ENCODE results near the gene REXO1. TPM values are rescaled to one million over a fixed set of nuclear protein-coding genes. Genes with fewer than 3 reads are reported as not detected.
A peak's percentile ranks its signal among the peaks of the same experiment; 100 is the strongest.

REXO1 gene
- polyA plus RNA-seq, 2 of the 4 experiments (the other 2 are of a cell fraction) = 5.6 to 13.8 TPM

GRCh38 chr19:1830568-1830967 is 17.7 kb downstream of the REXO1 start:
- FAIRE-seq (no peak), DNase-seq (ENCODE audit: low read depth in 1 of 2, low spot score in 1 of 2) (no peak), ATAC-seq (no peak)
- H3K4me2 ChIP-seq = no peak overlapping the region
- TF ChIP-seq MAZ (IDR thresholded peaks at IDR 0.05; ENCODE audit: borderline replicate concordance, low read depth, low read length) (no peak), FOXS1 (CRISPR knock-in tag; IDR thresholded peaks at IDR 0.05) (no peak), CEBPB (IDR thresholded peaks at IDR 0.05) (peak in 1 of 2 experiments; percentile 31; a peak in 1 of 4 replicates)
- ChIA-PET POLR2A (no interaction called here), CTCF (interaction anchor here (1.4 to 14.1 kb wide), 4 partner anchors 10 to 158 kb away, joined by 5 to 212 read pairs (median 5); no protein-coding TSS in a partner anchor)
- 96% methylated on average over 15 of the region's 15 CpGs for WGBS (ENCODE audit: missing lambda C conversion rate)
- no peak overlapping the region for H3K27ac ChIP-seq
- peaks cover 10% of the 10 kb centered on the region for H3K4me1 ChIP-seq
- no peak overlapping the region for H3K4me3 ChIP-seq
- no peaks in the 10 kb centered on the region for H3K9me3 ChIP-seq

GRCh38 chr19:1829958-1830357 is 18.3 kb downstream of the REXO1 start:
- FAIRE-seq (no peak), ATAC-seq (no peak), DNase-seq (ENCODE audit: low read depth in 1 of 2, low spot score in 1 of 2) (no peak)
- Histone ChIP-seq H3K9me3 (no peaks in the 10 kb centered on the region), H3K27ac (no peak overlapping the region), H3K4me1 (peaks cover 10% of the 10 kb centered on the region), H3K4me2 (no peak overlapping the region), H3K4me3 (no peak overlapping the region)
- no peak for TF ChIP-seq ZC3H11A (IDR thresholded peaks at IDR 0.05)
- ChIA-PET POLR2A (no interaction called here), CTCF (interaction anchor here (1.4 to 14.1 kb wide), 4 partner anchors 11 to 158 kb away, joined by 5 to 212 read pairs (median 5); no protein-coding TSS in a partner anchor)
- WGBS (ENCODE audit: missing lambda C conversion rate) = 84% methylated on average over 11 of the region's 11 CpGs

- Histone ChIP-seq H3K4me3 (no peak overlapping the region), H3K4me2 (no peak overlapping the region), H3K9me3 (no peaks in the 10 kb centered on the region), H3K4me1 (peaks cover 10% of the 10 kb centered on the region), H3K27ac (no peak overlapping the region)
- ChIA-PET POLR2A (no interaction called here), CTCF (interaction anchor here (0.8 to 14.1 kb wide), 6 partner anchors 12 to 163 kb away, joined by 3 to 212 read pairs (median 4); no protein-coding TSS in a partner anchor)
- FAIRE-seq (no peak), DNase-seq (ENCODE audit: low read depth in 1 of 2, low spot score in 1 of 2) (no peak), ATAC-seq (no peak)
- no peak for TF ChIP-seq NFE2L2 (conservative IDR thresholded peaks at IDR 0.05; ENCODE audit: low read length)
- TF ChIP-seq ZC3H11A (IDR thresholded peaks at IDR 0.05) = no peak
- TF ChIP-seq CBX2 (IDR thresholded peaks at IDR 0.05; ENCODE audit: borderline replicate concordance, low read depth) = no peak
- no peak for TF ChIP-seq RNF2 (IDR thresholded peaks at IDR 0.05; ENCODE audit: borderline replicate concordance, low read depth)
- TF ChIP-seq CBX8 (IDR thresholded peaks at IDR 0.05) = no peak
- no peak for TF ChIP-seq NPAS2 (CRISPR knock-in tag; IDR thresholded peaks at IDR 0.05; ENCODE audit: borderline replicate concordance)
- 85% methylated on average over 4 of the region's 57 CpGs for WGBS (ENCODE audit: missing lambda C conversion rate)
Observed at GRCh38 chr19:1828279-1829238, 19.7 kb downstream of the REXO1 start.

- ATAC-seq = no peak
- H3K4me1 ChIP-seq = peaks cover 10% of the 10 kb centered on the region
- FAIRE-seq = no peak
- ChIA-PET POLR2A (no interaction called here), CTCF (interaction anchor here (0.8 to 14.1 kb wide), 9 partner anchors 13 to 313 kb away, joined by 3 to 212 read pairs (median 4); no protein-coding TSS in a partner anchor)
- no peak overlapping the region for H3K27ac ChIP-seq
- WGBS (ENCODE audit: missing lambda C conversion rate) = 89% methylated on average over 13 of the region's 41 CpGs
- H3K4me2 ChIP-seq = no peak overlapping the region
- H3K4me3 ChIP-seq = no peak overlapping the region
- H3K9me3 ChIP-seq = no peaks in the 10 kb centered on the region
- no peak for DNase-seq (ENCODE audit: low read depth in 1 of 2, low spot score in 1 of 2)
- TF ChIP-seq POLR2A (IDR thresholded peaks at IDR 0.05; ENCODE audit: low read length) (no peak), PBX3 (IDR thresholded peaks at IDR 0.05) (no peak), CTCF (IDR thresholded peaks at IDR 0.05) (no peak), HES2 (IDR thresholded peaks at IDR 0.05) (no peak), RARB (CRISPR knock-in tag; IDR thresholded peaks at IDR 0.05) (no peak), CHD2 (IDR thresholded peaks at IDR 0.05; ENCODE audit: low read length, partially characterized antibody) (no peak), CEBPB (IDR thresholded peaks at IDR 0.05) (no peak), HDAC2 (IDR thresholded peaks at IDR 0.05) (no peak), REST (IDR thresholded peaks at IDR 0.05) (no peak), HMGXB4 (CRISPR knock-in tag; IDR thresholded peaks at IDR 0.05; ENCODE audit: borderline replicate concordance) (no peak)
Observed at GRCh38 chr19:1827566-1828278, 20.6 kb downstream of the REXO1 start.

All from A549 (cell line).